HG02571 (cell line): ENCODE measurements around the gene NAT10.
"Not testable (repeated sequence)": the region's sequence is repeated elsewhere in the genome, so short reads cannot be mapped to it uniquely, and the experiment has no call there.

ENCODE experiments used
- ATAC-seq: cut with Tn5 transposase; IDR thresholded peaks from one replicate; pipeline ENCODE4 v1.9.1; 2021; ENCODE audit warnings: mild to moderate bottlenecking, moderate library complexity; ENCODE audit not compliant: unreplicated experiment

Gene NAT10

GRCh38 chr11:34166806-34167740, 61.6 kb downstream of the NAT10 start:
- no peak for ATAC-seq

- no peak for ATAC-seq
These were observed 62.5 kb downstream of the NAT10 start for GRCh38 chr11:34167961-34168360.

GRCh38 chr11:34168642-34169420, 63.4 kb downstream of the NAT10 start:
- ATAC-seq: no peak

- no peak for ATAC-seq
These were observed 64.3 kb downstream of the NAT10 start for GRCh38 chr11:34169686-34170085.

- ATAC-seq: no peak
These were observed 67.6 kb downstream of the NAT10 start for GRCh38 chr11:34173050-34173449.

- ATAC-seq: peak; percentile 73
These were observed 69.1 kb downstream of the NAT10 start for GRCh38 chr11:34174412-34175041.

GRCh38 chr11:34175284-34176019, 70.0 kb downstream of the NAT10 start:
- no peak for ATAC-seq

GRCh38 chr11:34176751-34177209, 71.4 kb downstream of the NAT10 start:
- ATAC-seq: no peak

- no peak for ATAC-seq
These were observed 72.9 kb downstream of the NAT10 start for GRCh38 chr11:34178209-34178821.

GRCh38 chr11:34179026-34179675, 73.7 kb downstream of the NAT10 start:
- no peak for ATAC-seq

- no peak for ATAC-seq
These were observed 74.8 kb downstream of the NAT10 start for GRCh38 chr11:34180040-34180813.

- not testable (repeated sequence) for ATAC-seq
These were observed 75.4 kb downstream of the NAT10 start for GRCh38 chr11:34180814-34181165.

GRCh38 chr11:34181251-34181650, 75.8 kb downstream of the NAT10 start:
- ATAC-seq: no peak

- ATAC-seq: no peak
These were observed 76.5 kb downstream of the NAT10 start for GRCh38 chr11:34181856-34182405.

GRCh38 chr11:34182425-34182824, 77.0 kb downstream of the NAT10 start:
- no peak for ATAC-seq

- ATAC-seq: no peak
These were observed 77.7 kb downstream of the NAT10 start for GRCh38 chr11:34182921-34183685.

GRCh38 chr11:34183848-34184391, 78.5 kb downstream of the NAT10 start:
- no peak for ATAC-seq
